Measurements from ENCODE around the gene BHLHE40.

BHLHE40 gene

GRCh38 chr3:5019411-5020241 is 40.4 kb downstream of the BHLHE40 start:
- DNase-seq, result peak; percentile 75
- peak; percentile 22 for ATAC-seq

GRCh38 chr3:5020242-5020722 is 41.0 kb downstream of the BHLHE40 start:
- no peak for DNase-seq
- ATAC-seq, result no peak

GRCh38 chr3:5021116-5022092 is 42.2 kb downstream of the BHLHE40 start:
- ATAC-seq (peak; percentile 74), DNase-seq (no peak)

- ATAC-seq (peak; percentile 77), DNase-seq (no peak)
Measured at GRCh38 chr3:5022187-5022965, 43.1 kb downstream of the BHLHE40 start.

DNA sequence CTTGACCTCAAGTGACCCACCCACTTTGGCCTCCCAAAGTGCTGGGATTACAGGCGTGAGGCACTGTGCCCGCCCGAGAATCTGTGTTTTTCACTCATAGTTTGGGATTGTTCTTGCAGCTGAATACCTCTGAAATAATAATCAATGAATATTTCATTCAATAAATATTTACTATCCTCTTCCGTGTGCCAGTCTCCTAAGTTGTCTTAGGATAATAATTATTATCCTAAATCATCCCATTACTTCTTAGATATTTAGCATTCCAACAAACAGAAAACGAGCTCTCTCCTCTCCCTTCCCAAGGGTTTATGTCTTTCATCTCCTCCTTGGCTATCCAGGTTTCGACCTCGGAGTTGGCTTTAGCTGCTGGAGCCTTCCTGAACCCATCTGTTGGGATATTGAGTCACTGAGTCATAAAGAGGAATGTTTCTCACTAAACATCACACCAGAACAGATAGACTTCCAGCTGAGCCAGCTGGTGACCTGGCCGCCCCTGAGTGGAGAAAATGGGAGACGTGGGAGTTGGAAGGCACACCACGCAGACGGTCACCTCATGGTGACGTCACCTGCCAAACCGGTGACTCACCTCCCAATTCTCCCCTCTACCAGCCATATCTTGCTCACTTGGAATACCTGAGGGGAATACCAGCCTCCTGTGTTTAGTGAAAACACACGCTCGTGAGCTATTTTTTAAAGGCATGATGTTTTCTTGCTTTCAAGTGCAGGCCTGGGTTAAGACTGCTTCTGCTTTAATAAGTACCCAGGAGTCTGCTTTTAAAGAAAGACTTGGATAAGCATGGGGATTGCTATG is 43.9 kb downstream of the BHLHE40 start:
- ATAC-seq (no peak), DNase-seq (peak; percentile 55)

DNA sequence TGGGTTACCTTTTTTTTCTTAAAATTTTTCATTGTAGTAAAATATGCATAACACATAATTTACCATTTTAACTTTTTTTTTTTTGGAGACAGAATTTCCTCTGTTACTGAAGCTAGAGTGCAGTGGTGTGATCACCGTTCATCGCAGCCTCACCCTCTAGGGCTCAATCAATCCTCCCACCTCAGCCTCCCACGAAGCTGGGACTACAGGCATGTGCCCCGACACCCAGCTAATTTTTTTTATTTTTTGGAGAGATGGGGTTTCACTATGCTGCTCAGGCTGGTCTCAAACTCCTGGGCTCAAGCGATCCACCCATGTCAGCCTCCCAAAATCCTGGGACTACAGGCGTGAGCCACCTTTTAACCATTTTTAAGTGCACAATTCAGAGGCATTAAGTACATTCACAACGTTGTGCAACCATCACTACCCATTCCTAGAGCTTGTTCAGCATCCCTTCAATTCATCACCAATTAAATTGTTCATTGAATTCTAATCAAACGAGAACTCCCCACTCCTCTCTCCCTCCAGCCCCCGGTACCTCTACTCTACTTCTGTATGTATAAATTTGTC is 44.6 kb downstream of the BHLHE40 start:
- ATAC-seq, result no peak
- no peak for DNase-seq

DNA sequence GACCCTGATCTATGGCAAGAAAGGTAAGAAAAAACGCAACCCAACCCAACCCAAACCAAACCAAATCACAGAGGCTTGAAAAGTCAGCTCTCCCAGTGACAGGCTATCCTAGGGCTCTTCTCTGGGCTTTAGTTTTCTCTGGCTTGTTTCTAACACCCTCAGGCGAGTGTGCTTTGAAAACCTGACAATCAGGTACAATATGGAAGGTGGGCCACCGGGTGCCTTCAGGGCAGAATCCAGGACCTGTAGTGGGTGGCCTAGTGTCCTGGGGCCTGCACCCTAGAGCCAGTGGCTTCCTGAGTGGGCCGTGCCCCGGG is 46.8 kb downstream of the BHLHE40 start:
- DNase-seq (no peak), ATAC-seq (peak; percentile 13)

- no peak for ATAC-seq
Measured at GRCh38 chr3:5029715-5030114, 50.5 kb downstream of the BHLHE40 start.

DNA sequence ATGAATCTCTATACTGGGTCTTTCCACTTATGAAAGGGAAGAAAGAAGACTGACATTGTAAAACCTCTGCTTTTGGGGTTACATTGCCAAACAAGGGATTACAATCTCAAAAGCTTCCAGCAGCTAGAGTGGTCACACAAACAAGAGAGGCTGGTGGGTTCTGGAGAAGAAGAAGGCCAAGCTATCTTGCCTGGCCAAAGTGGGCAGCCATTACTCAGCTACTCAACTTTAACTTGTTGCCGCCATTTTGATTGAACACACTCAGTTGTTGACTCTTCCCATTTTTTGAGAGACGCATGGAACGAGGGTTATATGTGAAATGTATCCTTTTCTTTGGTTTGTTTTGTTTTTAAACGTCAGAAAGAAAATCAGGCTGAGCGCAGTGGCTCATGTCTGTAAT is 50.9 kb downstream of the BHLHE40 start:
- no peak for DNase-seq
- no peak for ATAC-seq

More at GRCh38 chr3:5029715-5030114, 50.5 kb downstream of the BHLHE40 start:
- no peak for DNase-seq

- no peak for DNase-seq
- ATAC-seq, result no peak
Measured at GRCh38 chr3:5032844-5033243, 53.6 kb downstream of the BHLHE40 start.
